Suprapubic skin (tissue), 4 donors: ENCODE data around the gene ACP4. TPM values are rescaled to one million over a fixed set of nuclear protein-coding genes. Genes with fewer than 3 reads are reported as not detected.
"Not testable (repeated sequence)": the region's sequence is repeated elsewhere in the genome, so short reads cannot be mapped to it uniquely, and the experiment has no call there.

Source experiments
- DNase-seq, 2 donors: peaks; one replicate each; pipeline ENCODE4 v3.0.0-alpha.2; 2019; ENCODE audit warnings: low spot score in 2 of 2
- H3K27ac ChIP-seq: fragments of 200-600 bp; sonication (generic); one replicate; pipeline ENCODE4 v1.5.1; 2019
- H3K27me3 ChIP-seq: fragments of 200-600 bp; sonication (generic); one replicate; pipeline ENCODE4 v1.5.1; 2019
- H3K36me3 ChIP-seq: fragments of 200-600 bp; sonication (generic); one replicate; pipeline ENCODE4 v1.5.1; 2019
- H3K4me1 ChIP-seq: fragments of 200-600 bp; sonication (generic); one replicate; pipeline ENCODE4 v1.5.1; 2019
- H3K4me3 ChIP-seq: fragments of 200-600 bp; sonication (generic); one replicate; pipeline ENCODE4 v1.5.1; 2019; ENCODE audit warnings: mild to moderate bottlenecking
- H3K9me3 ChIP-seq: fragments of 200-600 bp; sonication (generic); one replicate; pipeline ENCODE4 v1.5.1; 2019
- CTCF ChIP-seq, 2 donors: fragments of 200-600 bp in 1 of 2; fragments of 450-650 bp in 1 of 2; sonication (generic) in 1 of 2; IDR thresholded peaks; one replicate each; pipeline ENCODE4 v1.5.1; 2016 to 2019; ENCODE audit warnings: antibody characterized with exemption in 2 of 2, mild to moderate bottlenecking in 1 of 2, moderate library complexity in 1 of 2
- EP300 ChIP-seq: sonication (generic); formaldehyde crosslinking; IDR thresholded peaks from one replicate; pipeline ENCODE4 v1.6.1; 2017; ENCODE audit warnings: antibody characterized with exemption
- POLR2A ChIP-seq, 2 donors: fragments of 450-650 bp; IDR thresholded peaks; one replicate each; pipeline ENCODE4 v1.6.1; 2017; ENCODE audit warnings: antibody characterized with exemption in 2 of 2, mild to moderate bottlenecking in 2 of 2, moderate library complexity in 2 of 2
- POLR2AphosphoS5 ChIP-seq, 3 donors: sonication (generic); formaldehyde crosslinking; IDR thresholded peaks; one replicate each; pipeline ENCODE4 v1.6.1; 2017; ENCODE audit warnings: antibody characterized with exemption in 3 of 3
- WGBS: methylation state at CpG from one replicate; pipeline ENCODE4 v1.1.5; 2018; 5-methylcytosine and 5-hydroxymethylcytosine counted together
- total RNA-seq, 4 donors: library from RNA; depleted of rRNA; stranded (reverse); fragments of >200 nt; gene quantifications; one replicate each; pipeline ENCODE4 v1.1.0, GENCODE V29; 2016

The ACP4 gene
- total RNA-seq, 4 donors from 2014 or later = 0.49 to 0.97 TPM; not detected in 2

GRCh38 chr19:50804420-50805272 is 14.4 kb downstream of the ACP4 start:
- Histone ChIP-seq H3K9me3 (no peaks in the 10 kb centered on the region), H3K27me3 (no peaks in the 10 kb centered on the region), H3K36me3 (peaks cover 19% of the 10 kb centered on the region), H3K4me1 (peaks cover 35% of the 10 kb centered on the region), H3K4me3 (peak overlapping the region; percentile 92), H3K27ac (peak overlapping the region; percentile 98)
- TF ChIP-seq EP300 (no peak), POLR2A (IDR thresholded peaks at IDR 0.05) (peak in 1 of 2 donors; percentile 51), POLR2AphosphoS5 (IDR thresholded peaks at IDR 0.05) (peak; percentile 23 to 91 (median 88)), CTCF (IDR thresholded peaks at IDR 0.05) (no peak)
- under 1% methylated on average over 61 of the region's 62 CpGs for WGBS
- DNase-seq = peak; percentile 99

- TF ChIP-seq EP300 (no peak), CTCF (IDR thresholded peaks at IDR 0.05) (no peak), POLR2A (IDR thresholded peaks at IDR 0.05) (no peak)
- Histone ChIP-seq H3K27ac (no peak overlapping the region), H3K36me3 (no peaks in the 10 kb centered on the region), H3K27me3 (peaks cover 3% of the 10 kb centered on the region), H3K4me1 (peaks cover 7% of the 10 kb centered on the region), H3K9me3 (no peaks in the 10 kb centered on the region), H3K4me3 (no peak overlapping the region)
- WGBS = 38% methylated on average over 1 of the region's 1 CpG
- no peak for DNase-seq
These were observed 18.6 kb downstream of the ACP4 start for GRCh38 chr19:50808856-50809255.

DNA sequence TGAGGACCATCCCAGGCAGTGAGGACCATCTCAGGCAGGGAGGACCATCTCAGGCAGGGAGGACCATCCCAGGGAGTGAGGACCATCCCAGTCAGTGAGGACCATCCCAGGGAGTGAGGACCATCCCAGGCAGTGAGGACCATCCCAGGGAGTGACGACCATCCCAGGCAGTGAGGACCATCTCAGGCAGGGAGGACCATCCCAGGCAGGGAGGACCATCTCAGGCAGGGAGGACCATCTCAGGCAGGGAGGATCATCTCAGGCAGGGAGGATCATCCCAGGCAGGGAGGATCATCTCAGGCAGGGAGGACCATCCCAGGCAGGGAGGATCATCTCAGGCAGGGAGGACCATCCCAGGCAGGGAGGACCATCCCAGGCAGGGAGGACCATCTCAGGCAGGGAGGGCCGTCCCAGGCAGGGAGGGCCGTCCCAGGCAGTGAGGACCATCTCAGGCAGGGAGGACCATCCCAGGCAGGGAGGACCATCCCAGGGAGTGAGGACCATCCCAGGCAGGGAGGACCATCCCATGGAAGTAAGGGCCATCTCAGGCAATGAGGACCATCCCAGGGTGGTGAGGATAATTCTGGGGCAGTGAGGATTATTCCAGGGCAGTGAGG is 21.5 kb downstream of the ACP4 start:
- H3K4me3 ChIP-seq, DNase-seq, H3K9me3 ChIP-seq, H3K4me1 ChIP-seq, H3K36me3 ChIP-seq, H3K27ac ChIP-seq: not testable (repeated sequence)
- peaks cover 11% of the 10 kb centered on the region for H3K27me3 ChIP-seq
- 82% methylated on average over 1 of the region's 3 CpGs for WGBS

DNA sequence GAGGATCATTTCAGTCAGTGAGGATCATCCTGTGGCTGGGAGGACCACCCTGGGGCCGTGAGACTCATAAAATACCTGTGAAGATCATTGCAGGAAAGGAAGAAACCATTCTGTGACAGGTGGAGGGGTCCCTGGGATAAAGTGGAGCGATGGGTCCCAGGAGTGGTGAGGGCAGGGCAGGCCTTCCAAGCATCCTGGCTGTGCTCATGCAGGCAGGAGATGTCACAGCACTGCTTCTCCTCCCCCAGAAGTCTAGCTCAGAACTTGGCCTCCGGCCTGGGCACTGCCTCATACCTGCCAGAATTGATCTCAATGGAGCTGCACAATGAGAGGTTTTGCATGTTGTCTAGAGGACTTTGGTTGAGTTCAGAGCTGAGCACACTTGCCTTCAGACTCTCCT is 22.3 kb downstream of the ACP4 start:
- Histone ChIP-seq H3K27me3 (peaks cover 17% of the 10 kb centered on the region), H3K4me3 (no peak overlapping the region), H3K9me3 (no peaks in the 10 kb centered on the region), H3K4me1 (no peaks in the 10 kb centered on the region), H3K36me3 (no peaks in the 10 kb centered on the region), H3K27ac (no peak overlapping the region)
- no peak for DNase-seq
- TF ChIP-seq POLR2AphosphoS5 (IDR thresholded peaks at IDR 0.05) (no peak), CTCF (IDR thresholded peaks at IDR 0.05) (no peak), EP300 (no peak), POLR2A (IDR thresholded peaks at IDR 0.05) (no peak)
- WGBS = 63% methylated on average over 2 of the region's 3 CpGs

DNA sequence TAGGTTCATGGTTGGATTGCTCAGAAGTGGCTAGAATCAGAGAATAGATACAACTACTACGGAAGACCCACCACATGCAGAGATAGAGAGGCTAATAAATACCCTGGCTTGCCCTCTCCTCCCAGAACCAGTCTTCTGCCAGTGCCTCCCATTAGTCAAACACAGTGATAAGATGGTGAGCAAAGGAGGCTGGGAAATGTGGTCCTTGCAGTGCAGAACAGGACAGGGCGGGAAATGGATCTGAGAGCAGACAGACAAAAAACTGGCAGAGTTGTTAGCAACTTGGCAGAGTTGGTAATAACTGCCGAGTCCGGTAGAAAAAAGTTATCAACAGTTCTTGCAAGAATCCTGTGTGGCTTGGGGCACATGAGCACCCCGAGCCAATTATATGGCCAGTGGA is 24.7 kb downstream of the ACP4 start:
- Histone ChIP-seq H3K9me3 (no peaks in the 10 kb centered on the region), H3K27ac (no peak overlapping the region), H3K27me3 (peaks cover 41% of the 10 kb centered on the region), H3K4me3 (no peak overlapping the region), H3K4me1 (peaks cover 9% of the 10 kb centered on the region), H3K36me3 (no peaks in the 10 kb centered on the region)
- no peak for TF ChIP-seq POLR2AphosphoS5 (IDR thresholded peaks at IDR 0.05)
- TF ChIP-seq EP300 = no peak
- TF ChIP-seq CTCF (IDR thresholded peaks at IDR 0.05) = no peak
- no peak for TF ChIP-seq POLR2A (IDR thresholded peaks at IDR 0.05)
- whole genome bisulfite sequencing = 65% methylated on average over 5 of the region's 5 CpGs
- no peak for DNase-seq
